GM21526 (cell line): ENCODE measurements around the gene FIGNL2.

Experiments used
- ATAC-seq: cut with Tn5 transposase; IDR thresholded peaks from one replicate; pipeline ENCODE4 v1.9.1; 2021; ENCODE audit warnings: moderate library complexity; ENCODE audit not compliant: unreplicated experiment, low FRiP score

The FIGNL2 gene

GRCh38 chr12:51860986-51861385 is 12.5 kb upstream of the FIGNL2 start:
- ATAC-seq: no peak

- no peak for ATAC-seq
Observed at GRCh38 chr12:51855586-51856428, 7.3 kb upstream of the FIGNL2 start.

DNA sequence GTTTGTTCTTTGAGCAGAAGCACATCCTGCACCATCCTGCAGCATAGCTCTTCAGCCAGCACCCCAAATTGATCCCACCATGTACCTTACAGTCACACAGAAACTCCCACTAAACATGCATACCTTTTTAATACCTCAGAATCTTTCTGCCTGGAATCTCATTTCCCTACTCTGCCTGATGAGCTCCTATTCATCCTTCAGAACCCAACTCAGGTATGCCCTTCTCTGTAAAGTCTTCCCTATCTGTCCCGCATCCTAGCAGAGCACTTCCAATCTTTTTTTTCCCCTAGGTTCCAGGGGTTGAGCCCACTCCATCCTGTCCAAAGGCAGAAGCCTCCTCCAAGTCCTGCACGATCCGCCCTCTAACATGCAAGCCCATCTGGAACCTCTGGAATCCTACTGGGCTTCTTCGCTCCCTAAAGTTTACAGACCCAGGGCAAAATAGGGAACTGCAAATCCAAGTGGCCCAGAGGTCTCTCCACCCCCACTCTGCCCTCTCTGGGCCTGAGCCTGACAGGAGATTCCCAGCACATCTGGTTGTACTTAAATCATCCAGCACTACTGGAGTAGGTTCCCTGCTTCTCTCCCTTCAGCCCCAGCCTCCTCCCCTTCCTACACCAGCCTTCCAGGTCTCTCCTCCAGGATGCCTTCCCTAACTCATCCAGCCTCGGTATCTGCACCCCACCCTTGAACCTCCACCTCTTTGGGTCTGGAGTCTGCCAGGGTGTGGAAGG is 4.1 kb upstream of the FIGNL2 start:
- ATAC-seq: no peak

DNA sequence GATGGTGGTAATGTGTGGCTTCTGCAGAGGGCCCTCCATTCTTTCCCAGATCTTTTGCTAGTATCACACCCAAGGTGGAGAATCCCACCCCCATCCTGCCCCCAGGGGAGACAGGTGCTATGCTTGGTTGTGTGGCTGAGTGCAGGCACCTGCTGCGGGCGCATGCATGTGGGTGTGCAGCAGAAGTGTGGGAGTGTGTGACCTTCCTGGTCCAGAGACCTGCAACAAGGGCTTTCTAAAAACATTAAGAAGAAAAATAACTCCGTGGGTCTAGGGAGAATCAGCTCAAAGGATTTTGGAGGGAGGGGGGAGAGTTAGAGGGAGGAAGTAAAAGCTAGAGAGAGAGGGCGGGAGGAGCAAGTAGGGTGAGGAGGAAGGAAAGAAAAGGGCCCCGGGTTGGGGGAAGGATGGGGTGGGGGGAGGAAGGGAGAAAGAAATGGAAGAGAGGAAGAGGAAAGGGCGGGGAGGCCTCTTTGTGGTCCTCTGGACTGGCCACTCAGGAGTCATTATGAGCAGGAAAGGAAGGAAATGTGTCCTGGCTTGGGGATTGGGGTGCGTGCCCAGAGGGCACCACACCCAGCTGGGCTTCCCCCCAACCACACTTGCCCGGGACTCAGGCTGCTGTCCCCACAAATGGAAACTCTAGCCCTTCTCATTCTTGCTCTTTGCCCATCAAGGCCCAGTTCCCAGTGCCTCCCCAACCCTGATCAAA is 3.1 kb upstream of the FIGNL2 start:
- no peak for ATAC-seq

DNA sequence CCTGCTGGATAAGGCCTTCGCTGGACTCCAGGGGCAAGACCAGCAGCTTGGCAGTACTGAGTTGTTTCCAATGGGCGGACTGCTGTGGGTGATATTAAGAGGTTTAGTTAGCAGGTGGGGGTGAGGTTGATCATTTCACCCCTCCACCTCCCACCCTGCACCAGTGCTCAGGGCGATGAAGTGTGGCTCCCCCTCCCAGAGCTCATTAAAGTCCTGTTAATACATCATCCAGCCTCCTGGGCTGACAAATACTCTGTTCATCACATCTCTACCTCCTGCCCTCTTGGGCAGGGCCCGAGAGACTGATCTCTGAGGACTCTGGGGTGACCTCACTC is 2.4 kb upstream of the FIGNL2 start:
- ATAC-seq: no peak

DNA sequence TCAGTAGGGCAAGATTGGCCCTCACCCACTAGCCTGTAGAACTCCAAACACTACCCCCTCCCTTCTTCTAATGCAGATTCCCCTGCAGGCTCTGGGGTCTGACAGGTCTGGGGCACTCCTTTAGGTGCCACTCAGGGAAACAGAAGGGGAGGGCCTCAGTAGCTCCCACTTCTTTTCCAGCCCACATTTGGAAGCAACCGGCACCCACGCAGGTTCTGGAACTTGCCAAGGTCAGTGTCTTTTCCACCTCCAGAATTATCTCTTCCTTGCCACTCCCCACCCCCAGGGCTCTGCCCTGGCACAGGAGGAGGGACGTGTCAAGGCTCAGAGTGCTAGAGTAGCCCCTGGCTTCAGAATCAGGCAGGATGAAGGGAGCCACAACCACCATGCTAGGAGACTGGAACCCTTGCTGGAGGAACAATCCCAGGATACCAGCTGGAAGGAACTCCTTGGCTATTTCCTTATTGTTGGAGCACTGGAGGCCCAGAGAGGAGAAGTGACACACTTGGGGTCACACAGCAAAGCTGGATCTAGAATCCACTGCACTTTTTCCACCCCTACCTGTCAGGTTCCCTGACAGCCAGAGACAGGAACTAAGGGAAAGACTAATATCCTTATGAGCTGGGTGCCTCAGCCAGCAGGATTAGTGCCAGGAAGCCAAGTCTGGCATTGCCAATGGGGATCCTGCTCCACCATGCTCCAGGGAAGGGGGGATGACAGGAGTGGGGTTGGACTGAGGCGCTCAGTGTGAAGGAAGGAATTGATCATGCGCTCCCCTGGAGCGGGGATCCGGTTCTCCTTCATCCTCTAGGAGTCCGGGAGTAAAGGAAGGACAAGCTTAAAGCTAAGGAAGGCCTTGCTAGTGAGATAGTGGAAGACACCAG is 1.8 kb upstream of the FIGNL2 start:
- no peak for ATAC-seq

DNA sequence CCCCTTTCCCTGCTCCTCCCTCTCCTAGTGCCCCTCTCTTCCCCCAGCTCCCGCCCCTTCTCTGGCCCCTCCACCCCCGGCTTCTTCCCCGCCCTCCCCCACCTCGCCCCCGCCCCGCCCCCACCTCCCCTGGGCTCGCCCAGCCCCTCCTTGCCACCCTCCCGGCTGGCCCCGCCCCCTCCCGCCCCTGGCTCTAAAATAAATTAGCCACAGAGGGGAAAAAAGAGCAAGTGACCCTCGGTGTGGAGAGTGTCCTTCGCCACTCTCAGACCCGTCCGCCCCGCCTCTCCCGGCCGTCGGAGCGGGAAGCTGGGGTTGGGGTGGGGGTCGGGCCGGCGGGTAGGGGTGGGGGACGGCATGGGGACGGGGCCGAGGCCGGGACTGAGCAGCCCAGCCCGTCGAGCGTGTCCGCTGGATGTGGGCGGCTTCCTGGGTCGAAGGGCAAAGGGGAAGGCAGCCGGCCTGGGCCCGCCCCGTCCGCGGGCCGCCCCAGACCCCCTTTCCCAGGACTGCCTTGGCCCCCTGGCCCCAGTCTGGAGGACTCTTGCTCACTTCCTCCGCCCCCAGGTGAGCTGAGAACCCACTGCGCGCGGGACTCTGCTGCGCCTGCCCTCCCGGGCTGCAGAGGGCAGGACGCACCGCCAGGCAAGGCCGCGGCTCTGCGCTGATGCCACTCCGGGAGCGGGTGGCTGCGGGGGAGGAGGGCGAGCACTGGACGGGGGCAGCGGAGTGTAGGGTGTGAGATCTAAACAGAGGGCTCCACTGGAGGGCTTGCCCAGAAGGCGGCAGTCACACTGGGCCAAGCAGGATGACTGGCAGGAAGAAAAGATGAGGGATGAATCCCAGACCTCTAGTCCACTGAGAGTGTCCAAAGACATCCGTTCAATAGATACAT is 570 bp upstream of the FIGNL2 start:
- ATAC-seq: no peak

DNA sequence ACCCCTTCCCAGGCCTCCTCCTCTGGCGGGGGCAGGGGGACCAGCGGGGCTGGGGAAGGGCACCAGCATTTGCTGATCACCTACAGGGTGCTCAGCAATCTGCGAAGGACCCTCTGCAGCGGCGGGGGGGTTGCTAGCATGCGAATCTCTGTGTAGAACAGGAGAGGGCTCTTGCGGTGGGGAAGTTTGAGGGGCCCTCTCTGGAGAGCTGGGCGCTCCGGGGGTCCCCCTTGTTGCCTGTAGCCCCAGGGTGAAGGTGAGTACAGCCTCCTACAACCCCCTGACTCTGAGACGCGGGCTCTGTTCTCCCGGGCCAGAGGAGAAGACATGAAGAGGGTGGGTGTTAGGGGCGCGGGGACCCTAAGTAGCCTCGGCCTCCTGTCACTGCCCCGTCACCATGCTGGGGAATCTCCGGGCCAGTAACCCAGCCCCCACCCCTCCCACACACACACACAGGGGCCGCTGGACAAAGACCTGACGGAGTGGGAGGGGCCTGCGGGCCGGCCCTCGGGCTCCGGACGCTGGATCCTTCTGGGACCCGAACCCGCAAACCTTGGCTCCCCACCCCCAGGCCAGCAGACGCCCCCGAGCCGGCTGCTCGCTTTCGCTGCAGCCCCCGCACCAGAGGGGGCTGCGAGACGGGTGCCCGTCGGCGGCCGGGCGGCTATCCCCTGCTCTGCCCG is 734 bp downstream of the FIGNL2 start:
- no peak for ATAC-seq

DNA sequence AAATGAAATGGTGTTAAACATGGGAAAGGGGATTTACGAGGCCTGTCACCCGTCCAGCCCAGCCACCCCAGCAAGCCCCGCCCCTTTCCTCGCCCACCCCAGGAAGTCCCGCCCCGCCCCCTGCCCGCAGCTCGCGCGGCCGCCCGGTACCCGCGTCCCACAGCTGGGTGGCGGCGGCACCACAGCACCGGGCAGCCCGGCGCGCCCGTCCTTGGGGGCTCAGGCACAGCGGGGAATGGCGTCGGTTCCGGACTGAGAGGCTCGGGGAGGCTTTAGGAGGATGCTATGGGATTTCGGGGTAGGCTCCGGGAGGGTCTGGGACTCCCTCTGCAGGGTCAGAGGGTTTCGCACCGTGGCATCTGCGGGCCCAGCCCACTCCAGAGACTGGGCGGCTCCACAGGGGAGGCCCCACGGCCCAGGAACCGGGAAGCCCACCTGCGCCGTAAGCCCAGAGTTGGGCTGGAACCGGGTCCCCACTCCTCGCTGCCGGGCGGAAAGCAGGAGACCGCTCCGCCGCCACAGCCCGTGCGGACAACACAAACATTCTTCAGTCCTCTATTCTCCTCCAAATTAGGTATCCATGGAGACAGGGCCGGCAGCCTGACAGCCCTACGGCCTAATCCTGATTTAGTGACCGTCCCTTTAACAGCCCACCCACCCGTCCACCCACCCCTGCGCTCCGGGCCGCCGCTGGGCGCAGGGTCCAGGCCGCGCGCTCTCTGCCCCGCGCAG is 1.4 kb downstream of the FIGNL2 start:
- ATAC-seq: no peak

GRCh38 chr12:51846271-51846691 is 2.2 kb downstream of the FIGNL2 start:
- ATAC-seq: no peak

- no peak for ATAC-seq
Observed at GRCh38 chr12:51845482-51845881, 3.0 kb downstream of the FIGNL2 start.

DNA sequence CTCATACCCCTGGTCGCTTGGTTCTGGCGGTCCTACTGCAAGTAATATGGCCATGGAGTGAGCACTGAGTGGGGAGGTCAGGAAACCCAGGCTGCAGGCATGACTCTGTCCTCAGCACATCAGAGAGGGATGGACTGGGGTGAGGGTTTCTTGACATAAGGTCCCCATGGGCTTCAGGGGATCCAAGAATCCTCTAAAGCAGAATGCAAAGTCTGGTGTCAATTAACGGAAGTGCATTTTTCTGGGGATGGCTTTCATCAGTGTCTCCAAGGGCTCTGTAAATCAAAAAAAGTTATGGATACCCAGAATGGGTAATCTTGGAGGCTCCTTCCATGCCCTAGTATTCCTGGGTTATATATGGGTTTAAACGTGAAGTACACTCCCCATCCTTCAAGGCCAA is 3.7 kb downstream of the FIGNL2 start:
- no peak for ATAC-seq

DNA sequence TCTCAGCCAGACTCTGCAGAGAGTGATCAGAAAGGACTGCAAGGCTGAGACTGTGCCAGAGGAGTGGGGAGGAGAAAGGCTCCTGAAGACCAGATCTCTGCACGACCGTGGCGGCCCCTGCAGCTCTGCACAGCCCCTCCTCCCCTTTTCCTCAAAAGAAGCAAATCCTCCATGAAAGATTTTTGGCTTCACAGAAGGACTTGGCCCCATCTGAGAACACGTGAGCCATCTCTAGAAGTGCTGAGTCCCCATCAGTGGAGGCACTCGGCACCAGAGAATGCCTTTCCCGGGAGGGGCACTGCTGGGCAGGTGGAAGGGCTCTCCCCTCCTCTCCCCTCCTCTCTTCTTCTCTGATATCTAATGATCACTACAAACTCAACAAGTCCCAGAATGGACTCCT is 6.8 kb downstream of the FIGNL2 start:
- no peak for ATAC-seq

DNA sequence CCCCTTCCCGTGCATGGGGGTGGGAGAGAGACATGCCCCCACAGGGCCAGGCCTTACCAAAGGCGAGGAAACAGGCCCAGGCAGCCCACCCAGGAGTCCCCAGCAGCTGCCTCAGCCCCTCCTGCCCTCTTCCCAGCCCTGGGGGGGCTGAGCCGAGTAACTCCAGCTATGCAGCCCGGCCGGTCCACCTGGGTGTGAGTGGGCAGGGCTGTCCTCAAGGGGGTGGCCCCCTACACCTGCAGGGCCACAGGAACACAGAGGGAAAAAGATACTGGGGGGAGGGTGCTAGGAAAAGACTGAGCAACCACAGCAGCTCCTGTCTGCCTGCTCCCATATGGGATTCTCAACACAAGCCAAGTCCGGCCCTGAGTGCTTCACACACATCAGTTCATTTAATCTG is 7.6 kb downstream of the FIGNL2 start:
- ATAC-seq: no peak

GRCh38 chr12:51839310-51839947 is 9.1 kb downstream of the FIGNL2 start:
- no peak for ATAC-seq

DNA sequence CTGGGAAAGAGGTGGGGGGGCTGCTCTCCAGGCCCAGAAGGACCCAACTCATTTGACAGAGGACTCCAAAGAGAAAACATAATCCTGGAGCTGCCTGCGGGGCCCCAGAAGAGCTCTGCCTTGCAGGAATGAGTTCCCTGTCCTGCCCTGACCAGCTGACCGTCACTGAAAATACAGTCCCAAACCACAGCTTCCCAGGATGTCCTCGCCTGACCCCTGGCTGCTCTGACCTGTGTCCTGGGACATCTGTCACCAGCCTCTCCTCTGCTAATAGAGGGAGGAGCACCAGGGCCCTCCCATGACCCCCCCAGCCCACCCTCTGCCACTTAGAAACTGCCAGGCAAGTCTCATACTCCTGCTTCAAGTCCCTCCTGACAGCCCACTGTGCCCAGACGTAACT is 9.8 kb downstream of the FIGNL2 start:
- ATAC-seq: no peak

- no peak for ATAC-seq
Observed at GRCh38 chr12:51838036-51838435, 10.5 kb downstream of the FIGNL2 start.

- no peak for ATAC-seq
Observed at GRCh38 chr12:51837286-51837685, 11.2 kb downstream of the FIGNL2 start.
